Measurements from ENCODE around the gene NPR2. TPM values are rescaled to one million over a fixed set of nuclear protein-coding genes. Genes with fewer than 3 reads are reported as not detected.

Gene NPR2
- total RNA-seq, 1 experiment from 2014 or later, result 12.5 TPM

DNA sequence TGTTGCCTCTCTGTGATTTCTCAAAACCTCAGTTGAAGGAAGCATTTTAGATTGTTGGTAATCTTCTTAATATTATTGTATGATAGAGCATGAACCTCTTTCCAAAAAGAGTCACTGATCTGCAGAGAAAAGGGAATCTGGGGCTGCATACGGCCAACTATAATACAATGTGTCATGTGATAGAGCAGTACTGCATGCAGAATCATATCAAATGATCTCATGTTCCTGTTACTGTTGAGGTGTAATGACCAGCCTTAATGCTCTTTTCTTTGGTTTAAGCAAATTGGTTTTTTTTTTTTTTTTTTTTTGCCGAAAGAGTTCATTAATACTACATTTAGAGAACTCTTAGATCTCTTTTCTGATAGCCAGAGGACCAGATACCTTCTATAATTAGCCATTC, 24.4 kb upstream of the NPR2 start:
- Histone ChIP-seq H3K27me3 (ENCODE audit: insufficient read depth, low read length) (no peaks in the 10 kb centered on the region), H3K79me1 (ENCODE audit: insufficient read depth, low read depth, low read length, poor library complexity, severe bottlenecking) (no peaks in the 10 kb centered on the region), H2AK5ac (ENCODE audit: insufficient read length, low read length) (no peak overlapping the region), H3T11ph (ENCODE audit: low read length) (no peak overlapping the region), H3K23me2 (ENCODE audit: insufficient read length, low read depth, low read length, poor library complexity, severe bottlenecking) (no peaks in the 10 kb centered on the region), H2BK15ac (ENCODE audit: low read depth, low read length) (no peak overlapping the region), H3K56ac (ENCODE audit: insufficient read length, low read depth, low read length) (no peak overlapping the region), H3K4ac (ENCODE audit: low read depth, low read length) (no peak overlapping the region), H3K9me3 (ENCODE audit: control insufficient read depth, low read depth, low read length) (no peaks in the 10 kb centered on the region), H3K4me1 (ENCODE audit: insufficient read depth, low read length) (no peaks in the 10 kb centered on the region), H2BK20ac (ENCODE audit: low read depth, low read length, poor library complexity, severe bottlenecking) (no peak overlapping the region), H3K9ac (ENCODE audit: extremely low read depth, insufficient read length, low read length) (no peak overlapping the region), H2BK120ac (ENCODE audit: low read depth, low read length, poor library complexity, severe bottlenecking) (no peak overlapping the region), H3K79me2 (ENCODE audit: insufficient read depth, low read length) (no peaks in the 10 kb centered on the region), H4K8ac (replicated peaks; ENCODE audit: insufficient read length, low read depth, low read length) (no peak overlapping the region), H2AFZ (ENCODE audit: low read length) (no peak overlapping the region), H3K4me2 (ENCODE audit: insufficient read depth, insufficient read length, low read length) (no peak overlapping the region), H4K5ac (ENCODE audit: insufficient read length, low read depth, low read length) (no peak overlapping the region), H3K23ac (ENCODE audit: insufficient read length, low read depth, low read length) (no peak overlapping the region), H4K20me1 (ENCODE audit: control insufficient read depth, insufficient read depth, insufficient read length) (no peaks in the 10 kb centered on the region), H3K18ac (ENCODE audit: insufficient read length, low read depth, low read length) (no peak overlapping the region), H2BK12ac (ENCODE audit: insufficient read length, low read depth, low read length) (no peak overlapping the region), H3K14ac (ENCODE audit: insufficient read depth, low read length) (no peak overlapping the region), H3K27ac (ENCODE audit: insufficient read length, low read depth, low read length) (no peak overlapping the region), H2BK5ac (ENCODE audit: insufficient read length, low read length) (no peak overlapping the region), H4K91ac (ENCODE audit: insufficient read length, low read depth, low read length) (no peak overlapping the region)
- Mint-ChIP-seq H3K9me3 (no peaks in the 10 kb centered on the region), H3K27ac (no peak overlapping the region), H3K4me3 (no peak overlapping the region), H3K4me1 (peaks cover 10 to 12% of the 10 kb centered on the region in 2 experiments; a peak in 3 of 4 replicates), H3K36me3 (ENCODE audit: insufficient read depth in 1 of 3, low read depth in 3 of 3) (no peaks in the 10 kb centered on the region; a peak in 1 of 7 replicates), H3K27me3 (ENCODE audit: low read depth) (no peaks in the 10 kb centered on the region)
- TF ChIP-seq, protein P1, sequence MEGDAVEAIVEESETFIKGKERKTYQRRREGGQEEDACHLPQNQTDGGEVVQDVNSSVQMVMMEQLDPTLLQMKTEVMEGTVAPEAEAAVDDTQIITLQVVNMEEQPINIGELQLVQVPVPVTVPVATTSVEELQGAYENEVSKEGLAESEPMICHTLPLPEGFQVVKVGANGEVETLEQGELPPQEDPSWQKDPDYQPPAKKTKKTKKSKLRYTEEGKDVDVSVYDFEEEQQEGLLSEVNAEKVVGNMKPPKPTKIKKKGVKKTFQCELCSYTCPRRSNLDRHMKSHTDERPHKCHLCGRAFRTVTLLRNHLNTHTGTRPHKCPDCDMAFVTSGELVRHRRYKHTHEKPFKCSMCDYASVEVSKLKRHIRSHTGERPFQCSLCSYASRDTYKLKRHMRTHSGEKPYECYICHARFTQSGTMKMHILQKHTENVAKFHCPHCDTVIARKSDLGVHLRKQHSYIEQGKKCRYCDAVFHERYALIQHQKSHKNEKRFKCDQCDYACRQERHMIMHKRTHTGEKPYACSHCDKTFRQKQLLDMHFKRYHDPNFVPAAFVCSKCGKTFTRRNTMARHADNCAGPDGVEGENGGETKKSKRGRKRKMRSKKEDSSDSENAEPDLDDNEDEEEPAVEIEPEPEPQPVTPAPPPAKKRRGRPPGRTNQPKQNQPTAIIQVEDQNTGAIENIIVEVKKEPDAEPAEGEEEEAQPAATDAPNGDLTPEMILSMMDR (conservative IDR thresholded peaks at IDR 0.05), result no peak
- no CpG with 5 or more reads among the region's 2 CpGs for WGBS (ENCODE audit: extremely low coverage, insufficient read length, low lambda C conversion rate)
- no peak for DNase-seq
